Activated naive CD4-positive, alpha-beta T cell treated with anti-CD3 and anti-CD28 coated beads, Interleukin-2, amount 50 U/mL, for 24 hours (primary cell): ENCODE data around the gene DDX5.
A peak's percentile ranks its signal among the peaks of the same experiment; 100 is the strongest.

Experiments used
- H3K27ac Mint-ChIP-seq: one replicate; pipeline ENCODE4 v1.8.0; 2021; ENCODE audit warnings: mild to moderate bottlenecking, mixed read lengths
- H3K27me3 Mint-ChIP-seq: one replicate; pipeline ENCODE4 v1.8.0; 2021; ENCODE audit warnings: mixed read lengths
- H3K36me3 Mint-ChIP-seq: one replicate; pipeline ENCODE4 v1.8.0; 2021; ENCODE audit warnings: mixed read lengths
- H3K4me1 Mint-ChIP-seq: one replicate; pipeline ENCODE4 v1.8.0; 2021; ENCODE audit warnings: mixed read lengths
- H3K4me3 Mint-ChIP-seq: one replicate; pipeline ENCODE4 v1.8.0; 2021; ENCODE audit warnings: mild to moderate bottlenecking, mixed read lengths
- H3K9me3 Mint-ChIP-seq: one replicate; pipeline ENCODE4 v1.8.0; 2021; ENCODE audit warnings: mixed read lengths

DDX5 gene

DNA sequence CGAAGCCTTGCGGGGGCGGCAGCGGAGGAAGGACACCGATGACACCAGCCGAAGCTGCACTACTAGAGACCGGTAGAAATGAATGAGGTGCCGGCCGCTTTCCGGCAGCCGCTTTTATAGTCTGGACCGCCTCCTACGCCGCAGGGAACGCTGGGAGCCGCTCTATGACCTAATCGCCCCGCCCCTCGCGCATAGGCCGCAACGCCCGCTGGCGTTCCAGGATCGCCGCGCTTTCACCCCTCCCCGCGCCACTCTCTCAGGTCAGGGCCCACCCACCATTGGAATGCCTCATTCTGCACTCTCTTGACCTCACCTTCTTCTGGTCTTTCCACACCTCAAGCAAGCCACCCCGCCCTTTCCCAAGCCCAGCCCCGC is at the start of gene DDX5:
Gene DDX5, minus strand, starts transcription at position 89 of the 375 bp plus-strand sequence. CDS start 170 bp downstream, outside the sequence.
- H3K36me3 Mint-ChIP-seq: peaks cover 49% of the 10 kb centered on the region
- H3K27ac Mint-ChIP-seq: peak within 1 kb of the TSS; percentile 99
- H3K4me1 Mint-ChIP-seq: peaks cover 71% of the 10 kb centered on the region
- H3K4me3 Mint-ChIP-seq: peak within 1 kb of the TSS; percentile 95
- H3K9me3 Mint-ChIP-seq: no peaks in the 10 kb centered on the region
- no peaks in the 10 kb centered on the region for H3K27me3 Mint-ChIP-seq

DNA sequence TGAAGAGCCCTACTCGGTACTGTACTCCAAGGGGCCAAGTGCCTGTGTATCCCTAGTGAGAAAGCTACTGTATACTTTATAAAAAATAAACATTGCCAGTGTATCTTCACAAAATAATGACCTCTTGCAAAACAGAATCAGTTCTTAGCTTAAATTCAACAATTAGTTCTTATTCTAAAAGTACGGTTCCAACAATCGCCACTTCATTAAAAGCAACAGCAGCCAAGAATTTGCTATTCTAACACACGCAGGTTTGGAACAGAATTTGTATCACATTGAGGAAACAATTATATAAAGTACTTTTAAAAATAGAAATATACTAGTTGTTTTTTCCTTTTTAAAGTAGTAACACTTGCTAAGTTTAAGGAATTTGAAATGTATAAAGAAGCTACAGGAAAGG is 49.2 kb upstream of the DDX5 start:
- Mint-ChIP-seq H3K4me1 (no peaks in the 10 kb centered on the region), H3K27me3 (no peaks in the 10 kb centered on the region), H3K9me3 (no peaks in the 10 kb centered on the region), H3K27ac (no peak overlapping the region), H3K4me3 (no peak overlapping the region), H3K36me3 (peaks cover 12% of the 10 kb centered on the region)

DNA sequence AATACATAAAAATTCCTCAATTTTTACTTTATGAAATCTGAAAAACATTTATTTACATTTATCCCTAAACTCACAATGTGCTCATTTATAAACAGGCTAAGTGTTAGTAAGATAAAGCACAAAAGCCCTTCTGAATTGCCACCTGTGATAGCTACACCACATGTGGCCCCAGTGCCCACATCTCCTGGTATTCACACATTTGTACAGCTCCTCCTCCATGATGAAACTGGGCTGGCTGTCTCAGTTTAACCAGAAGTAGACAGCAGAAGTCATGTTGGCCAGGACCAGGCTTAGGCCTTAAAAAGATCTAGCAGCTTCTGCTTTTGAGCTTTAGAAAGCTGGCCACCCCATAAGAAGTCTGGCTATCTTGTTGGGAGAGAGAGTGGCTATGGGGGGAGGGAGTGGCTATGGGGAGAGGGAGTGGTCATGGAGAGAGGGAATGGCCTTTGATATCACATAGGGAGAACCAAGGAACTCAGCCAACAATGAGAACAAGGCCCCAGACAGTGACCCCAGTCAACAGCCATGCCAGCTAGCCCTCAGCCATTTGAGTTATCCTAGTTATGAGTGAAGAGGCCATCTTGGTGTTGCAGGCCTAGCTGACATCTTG is 48.0 kb upstream of the DDX5 start:
- no peaks in the 10 kb centered on the region for H3K9me3 Mint-ChIP-seq
- H3K27ac Mint-ChIP-seq: no peak overlapping the region
- no peak overlapping the region for H3K4me3 Mint-ChIP-seq
- H3K36me3 Mint-ChIP-seq: peaks cover 11% of the 10 kb centered on the region
- no peaks in the 10 kb centered on the region for H3K27me3 Mint-ChIP-seq
- H3K4me1 Mint-ChIP-seq: no peaks in the 10 kb centered on the region

DNA sequence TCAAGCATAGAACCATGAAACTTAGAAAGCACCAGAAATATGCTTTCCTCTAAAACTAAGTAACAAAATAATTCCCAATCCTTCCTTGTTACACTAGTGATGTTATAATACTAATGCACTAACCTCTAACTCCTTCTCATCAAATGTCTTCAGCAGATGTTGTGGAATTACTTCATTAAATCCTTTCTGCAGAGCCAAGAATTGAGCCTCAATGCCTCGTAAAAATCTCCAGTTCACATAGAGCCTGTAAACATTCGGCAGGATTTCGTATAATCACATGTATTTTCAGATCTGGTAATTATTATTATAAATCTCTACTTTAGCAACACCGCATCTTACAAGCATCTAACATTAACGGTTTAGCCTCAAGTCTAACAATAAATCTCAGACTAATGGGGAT is 45.4 kb upstream of the DDX5 start:
- Mint-ChIP-seq H3K27me3 (no peaks in the 10 kb centered on the region), H3K36me3 (peaks cover 13% of the 10 kb centered on the region), H3K4me1 (no peaks in the 10 kb centered on the region), H3K9me3 (no peaks in the 10 kb centered on the region), H3K27ac (peak overlapping the region; percentile 24), H3K4me3 (no peak overlapping the region)

DNA sequence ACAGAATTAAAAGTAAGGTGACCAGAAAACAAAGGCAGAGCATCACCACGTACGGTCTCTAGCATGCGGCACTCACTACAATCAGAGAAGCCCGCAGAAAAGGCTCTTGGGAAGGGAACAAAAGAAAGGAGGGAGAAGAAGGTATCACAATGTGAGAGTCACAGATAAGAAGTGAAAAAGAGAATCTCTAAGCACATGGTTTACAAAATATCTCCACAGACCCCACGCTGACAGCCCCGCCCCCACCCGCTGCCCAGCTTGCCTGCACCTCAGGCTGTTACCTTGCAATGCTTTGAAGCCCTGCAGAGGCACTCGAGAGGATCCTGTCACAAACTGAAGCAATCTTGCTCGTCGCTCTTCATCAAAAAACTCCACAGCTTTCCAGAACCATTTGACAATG is 41.2 kb upstream of the DDX5 start:
- Mint-ChIP-seq H3K4me3 (no peak overlapping the region), H3K9me3 (no peaks in the 10 kb centered on the region), H3K36me3 (peaks cover 7% of the 10 kb centered on the region), H3K27me3 (no peaks in the 10 kb centered on the region), H3K27ac (no peak overlapping the region), H3K4me1 (no peaks in the 10 kb centered on the region)

DNA sequence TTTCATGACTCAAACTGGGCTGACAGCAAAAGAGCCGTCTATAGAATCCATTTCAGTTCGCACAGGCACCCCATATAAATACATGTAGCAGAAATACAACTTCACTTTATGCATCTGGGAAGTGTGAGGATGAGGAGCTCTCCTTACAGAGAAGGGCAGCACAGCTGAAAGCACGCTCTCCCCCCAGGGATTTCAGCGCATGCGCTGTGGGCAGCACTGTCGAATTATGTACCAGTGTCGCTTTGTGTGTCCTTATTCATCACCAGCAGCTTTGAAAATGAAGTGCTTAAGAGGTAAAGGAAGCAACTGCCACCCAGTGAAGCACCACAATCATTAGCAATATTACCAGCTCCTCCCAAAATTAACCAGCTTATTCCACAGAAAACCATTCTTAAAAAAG is 40.6 kb upstream of the DDX5 start:
- no peak overlapping the region for H3K4me3 Mint-ChIP-seq
- H3K27ac Mint-ChIP-seq: peak overlapping the region; percentile 35
- H3K4me1 Mint-ChIP-seq: no peaks in the 10 kb centered on the region
- no peaks in the 10 kb centered on the region for H3K27me3 Mint-ChIP-seq
- H3K9me3 Mint-ChIP-seq: no peaks in the 10 kb centered on the region
- peaks cover 6% of the 10 kb centered on the region for H3K36me3 Mint-ChIP-seq

DNA sequence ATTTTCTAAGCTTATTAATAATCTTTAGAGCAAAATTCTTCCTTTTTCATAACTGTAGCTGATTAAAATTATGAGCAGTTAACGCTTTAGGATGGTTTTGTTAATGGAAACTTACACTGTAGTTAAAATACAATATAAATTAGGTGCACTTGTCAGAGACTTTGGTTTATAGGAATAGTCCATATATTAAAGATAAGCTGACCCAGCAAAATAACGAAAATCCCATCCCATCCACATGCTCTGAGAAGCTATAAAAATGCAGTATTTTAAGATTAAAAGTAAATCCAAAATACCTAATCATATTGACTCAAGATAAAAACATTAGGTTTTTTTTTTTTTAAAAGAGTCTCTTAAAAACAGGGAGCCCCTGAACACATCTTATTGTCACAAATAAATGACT is 38.7 kb upstream of the DDX5 start:
- Mint-ChIP-seq H3K27me3 (no peaks in the 10 kb centered on the region), H3K36me3 (peaks cover 6% of the 10 kb centered on the region), H3K9me3 (no peaks in the 10 kb centered on the region), H3K27ac (no peak overlapping the region), H3K4me3 (no peak overlapping the region), H3K4me1 (no peaks in the 10 kb centered on the region)

DNA sequence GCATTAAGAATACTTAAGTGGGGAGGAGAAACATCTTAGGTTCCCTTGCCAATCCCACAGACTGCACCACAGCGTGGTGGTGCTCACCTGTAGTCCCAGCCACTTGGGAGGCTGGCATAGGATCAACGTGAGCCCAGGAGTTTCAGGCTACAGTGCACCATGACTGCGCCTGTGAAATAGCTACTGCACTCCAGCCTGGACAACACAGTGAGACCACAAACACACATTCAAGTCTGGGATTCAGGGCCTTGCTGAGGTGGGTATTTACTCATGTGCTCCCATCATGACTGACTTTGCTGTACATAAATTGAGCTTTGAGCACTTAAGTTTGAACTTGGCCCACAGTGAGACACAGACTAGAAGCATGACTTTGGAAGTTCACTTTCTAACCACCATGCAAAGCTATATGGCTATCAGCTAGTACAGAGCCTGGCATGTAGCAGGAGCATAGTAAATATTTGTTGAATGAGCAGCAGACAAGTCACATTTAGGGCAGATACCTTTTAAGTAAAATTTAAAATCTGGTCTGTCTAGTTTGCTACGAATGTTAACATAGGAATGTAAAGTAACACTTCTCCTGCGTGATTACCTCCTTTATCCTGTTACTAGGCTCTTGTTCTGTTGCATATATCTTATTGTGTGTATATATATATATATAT is 34.2 kb upstream of the DDX5 start:
- H3K36me3 Mint-ChIP-seq: peaks cover 9% of the 10 kb centered on the region
- H3K27ac Mint-ChIP-seq: no peak overlapping the region
- no peaks in the 10 kb centered on the region for H3K27me3 Mint-ChIP-seq
- no peaks in the 10 kb centered on the region for H3K9me3 Mint-ChIP-seq
- no peak overlapping the region for H3K4me3 Mint-ChIP-seq
- H3K4me1 Mint-ChIP-seq: no peaks in the 10 kb centered on the region

DNA sequence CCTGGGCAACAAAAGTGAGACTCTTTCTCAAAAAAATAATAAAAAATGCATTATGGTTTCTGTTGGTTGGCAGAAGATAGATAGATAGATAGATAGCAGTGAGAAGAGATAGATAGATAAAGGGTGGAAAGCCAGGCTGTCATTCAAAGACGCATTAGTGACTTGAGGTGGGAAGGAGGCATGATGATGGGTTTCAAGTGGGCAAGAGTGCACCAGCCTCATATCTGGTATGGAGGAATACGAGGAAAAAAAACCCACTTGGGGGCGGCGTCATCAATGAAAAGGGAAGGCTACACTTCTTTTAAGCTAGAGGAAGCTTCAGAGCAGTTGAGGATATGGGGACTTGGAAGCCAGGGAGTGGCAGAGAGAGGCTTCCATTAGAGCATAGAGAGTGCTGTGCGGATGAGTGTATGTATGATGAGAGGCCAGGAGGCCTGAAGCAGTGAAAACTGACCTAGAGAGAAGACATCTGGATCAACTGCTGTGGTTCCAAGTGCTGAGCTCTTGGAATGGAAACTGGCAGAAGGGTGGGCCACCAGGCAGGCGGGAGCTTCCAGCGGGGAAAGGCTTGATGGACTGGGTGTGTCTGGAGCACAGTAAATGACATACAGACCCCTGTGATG is 32.5 kb upstream of the DDX5 start:
- Mint-ChIP-seq H3K27me3 (no peaks in the 10 kb centered on the region), H3K9me3 (no peaks in the 10 kb centered on the region), H3K36me3 (peaks cover 11% of the 10 kb centered on the region), H3K4me1 (no peaks in the 10 kb centered on the region), H3K4me3 (no peak overlapping the region), H3K27ac (peak overlapping the region; percentile 63)

DNA sequence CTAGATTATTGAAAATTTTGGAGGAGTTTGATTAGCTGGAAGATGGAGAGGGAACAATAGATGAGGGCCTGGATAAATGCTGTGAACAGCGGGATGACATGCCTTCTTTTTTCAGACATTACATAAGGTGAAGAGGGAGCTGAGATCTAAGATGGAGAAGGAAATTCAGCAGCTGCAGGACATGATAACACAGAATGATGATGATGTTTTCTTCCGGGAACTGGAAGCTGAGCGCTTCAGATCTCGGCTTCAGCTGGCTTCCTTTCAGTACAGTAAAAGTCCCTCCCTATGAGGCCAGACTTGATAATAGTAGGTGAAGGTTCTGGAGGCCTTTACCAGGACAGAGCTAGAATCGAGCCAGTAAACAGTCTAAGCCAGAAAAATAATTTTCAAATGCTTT is 31.4 kb upstream of the DDX5 start:
- Mint-ChIP-seq H3K27me3 (no peaks in the 10 kb centered on the region), H3K9me3 (no peaks in the 10 kb centered on the region), H3K36me3 (peaks cover 13% of the 10 kb centered on the region), H3K27ac (peak overlapping the region; percentile 71), H3K4me3 (no peak overlapping the region), H3K4me1 (no peaks in the 10 kb centered on the region)

DNA sequence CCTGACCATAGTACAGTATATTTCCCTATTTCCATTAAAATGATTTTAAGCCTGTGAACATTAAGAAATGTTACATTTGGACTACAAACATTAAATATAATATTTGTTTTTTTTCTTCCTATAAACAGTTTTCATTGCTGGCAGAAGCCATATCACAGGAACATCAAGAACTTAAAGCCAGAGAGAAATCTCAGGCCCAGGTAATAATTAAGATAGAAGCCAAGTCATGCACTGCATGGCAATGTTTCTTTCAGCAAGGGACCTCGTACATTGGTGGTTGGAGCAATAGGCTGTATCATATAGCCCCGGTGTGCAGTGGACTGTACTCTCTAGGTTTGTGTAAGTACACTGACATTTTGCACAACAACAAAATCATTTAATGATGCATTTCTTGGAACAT is 30.8 kb upstream of the DDX5 start:
- H3K4me3 Mint-ChIP-seq: no peak overlapping the region
- no peaks in the 10 kb centered on the region for H3K4me1 Mint-ChIP-seq
- H3K36me3 Mint-ChIP-seq: peaks cover 13% of the 10 kb centered on the region
- H3K9me3 Mint-ChIP-seq: no peaks in the 10 kb centered on the region
- no peaks in the 10 kb centered on the region for H3K27me3 Mint-ChIP-seq
- peak overlapping the region; percentile 71 for H3K27ac Mint-ChIP-seq

DNA sequence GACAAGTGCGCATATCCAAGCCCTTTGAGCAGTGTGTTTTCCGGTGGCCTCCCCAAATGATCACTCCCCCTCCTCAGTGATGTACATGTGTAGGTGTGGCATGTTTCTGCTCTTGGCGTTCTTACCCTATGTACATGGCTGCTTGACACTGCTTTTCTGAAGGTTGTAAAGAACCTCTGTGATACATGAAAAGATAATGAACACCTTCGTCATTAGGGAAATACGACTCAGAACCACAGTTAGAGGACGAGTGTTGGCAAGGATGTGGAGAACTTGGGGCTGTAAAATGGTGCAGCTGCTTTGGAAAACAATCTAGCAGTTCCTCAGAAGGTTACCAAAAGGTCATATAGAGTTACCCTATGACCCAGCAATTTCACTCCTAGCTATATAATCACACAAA is 29.3 kb upstream of the DDX5 start:
- no peaks in the 10 kb centered on the region for H3K27me3 Mint-ChIP-seq
- no peaks in the 10 kb centered on the region for H3K9me3 Mint-ChIP-seq
- no peak overlapping the region for H3K4me3 Mint-ChIP-seq
- no peak overlapping the region for H3K27ac Mint-ChIP-seq
- no peaks in the 10 kb centered on the region for H3K4me1 Mint-ChIP-seq
- H3K36me3 Mint-ChIP-seq: peaks cover 16% of the 10 kb centered on the region

DNA sequence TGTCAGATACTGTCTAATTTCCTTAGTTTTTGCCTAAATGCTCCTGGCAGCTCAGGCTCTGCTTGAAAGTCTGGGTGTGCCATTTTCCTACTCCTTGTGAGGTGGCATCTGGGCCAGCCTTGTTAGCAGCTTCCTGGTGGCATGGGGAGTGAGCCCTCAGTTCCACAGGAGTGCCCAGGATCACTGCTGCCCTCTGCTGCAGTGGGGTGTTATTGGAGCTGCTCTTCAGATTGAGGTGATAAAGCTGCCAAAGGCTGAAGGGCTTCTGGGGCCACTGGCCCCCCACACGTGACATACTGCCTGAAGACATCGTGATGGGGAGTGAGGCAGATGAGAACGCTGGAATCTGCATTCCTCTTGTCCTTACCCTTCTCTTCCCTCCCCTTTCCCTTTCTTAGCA is 28.1 kb upstream of the DDX5 start:
- no peaks in the 10 kb centered on the region for H3K27me3 Mint-ChIP-seq
- H3K9me3 Mint-ChIP-seq: no peaks in the 10 kb centered on the region
- H3K4me1 Mint-ChIP-seq: no peaks in the 10 kb centered on the region
- no peak overlapping the region for H3K4me3 Mint-ChIP-seq
- no peak overlapping the region for H3K27ac Mint-ChIP-seq
- peaks cover 21% of the 10 kb centered on the region for H3K36me3 Mint-ChIP-seq

DNA sequence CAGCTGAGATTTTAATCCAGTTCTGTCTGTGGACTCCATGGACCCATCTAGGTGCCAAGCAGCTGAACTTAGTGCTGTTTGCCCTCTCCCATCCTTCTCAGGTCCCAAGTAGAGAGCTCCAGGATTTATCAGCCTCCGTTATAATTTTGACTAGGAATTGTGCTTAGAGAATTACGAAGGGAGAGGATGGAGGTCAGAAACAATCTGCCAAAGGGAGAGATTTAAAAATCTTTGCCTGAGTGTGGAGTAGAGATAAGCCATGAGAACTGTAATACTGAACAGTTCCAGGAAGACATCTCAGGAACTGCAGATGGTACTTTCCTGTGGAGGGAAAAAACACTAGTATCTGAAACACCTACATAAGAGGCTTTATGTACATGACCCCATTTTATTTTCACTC is 27.7 kb upstream of the DDX5 start:
- H3K9me3 Mint-ChIP-seq: no peaks in the 10 kb centered on the region
- peaks cover 21% of the 10 kb centered on the region for H3K36me3 Mint-ChIP-seq
- H3K4me3 Mint-ChIP-seq: no peak overlapping the region
- no peaks in the 10 kb centered on the region for H3K4me1 Mint-ChIP-seq
- H3K27me3 Mint-ChIP-seq: no peaks in the 10 kb centered on the region
- peak overlapping the region; percentile 2 for H3K27ac Mint-ChIP-seq

DNA sequence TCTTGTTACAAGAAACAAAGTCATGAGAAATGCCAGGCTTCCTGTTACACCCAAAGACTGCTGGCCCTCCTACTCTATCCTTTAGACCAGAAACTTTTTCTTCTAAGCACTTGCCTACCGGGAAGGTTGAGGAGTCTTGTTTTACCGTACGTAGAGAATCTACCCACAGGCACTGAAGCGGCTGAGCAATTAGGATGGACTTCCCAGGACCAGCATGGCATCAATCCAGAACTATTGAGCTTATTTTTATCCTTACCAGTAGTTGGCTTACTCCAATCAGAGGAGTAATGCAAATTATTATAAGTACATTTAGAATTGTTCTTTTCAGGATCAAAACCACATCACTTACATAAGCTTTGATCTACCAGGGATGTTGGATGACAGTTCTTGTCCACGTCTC is 26.3 kb upstream of the DDX5 start:
- no peaks in the 10 kb centered on the region for H3K27me3 Mint-ChIP-seq
- H3K9me3 Mint-ChIP-seq: no peaks in the 10 kb centered on the region
- no peak overlapping the region for H3K4me3 Mint-ChIP-seq
- no peak overlapping the region for H3K27ac Mint-ChIP-seq
- no peaks in the 10 kb centered on the region for H3K4me1 Mint-ChIP-seq
- peaks cover 24% of the 10 kb centered on the region for H3K36me3 Mint-ChIP-seq

DNA sequence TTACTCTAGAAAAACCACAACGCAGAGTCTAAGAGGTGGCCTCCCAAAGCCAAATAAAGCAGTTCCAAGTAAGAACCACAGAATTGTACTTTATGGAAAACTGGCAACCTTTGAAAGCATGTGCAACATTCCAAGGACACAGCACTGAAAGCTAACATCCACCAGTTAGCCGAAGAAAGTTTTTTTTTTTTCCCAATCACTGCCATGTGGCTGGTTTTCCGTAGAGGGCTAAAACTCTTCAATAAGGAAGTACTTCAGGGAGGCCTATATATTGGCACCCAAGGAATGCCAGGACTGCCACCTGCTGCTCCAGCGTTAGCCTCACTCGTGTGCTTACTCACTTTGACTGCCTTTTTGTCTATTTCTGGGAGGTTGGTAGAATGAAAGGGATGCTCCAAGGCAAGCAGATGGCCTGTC is 25.9 kb upstream of the DDX5 start:
- peaks cover 22% of the 10 kb centered on the region for H3K36me3 Mint-ChIP-seq
- no peaks in the 10 kb centered on the region for H3K4me1 Mint-ChIP-seq
- peak overlapping the region; percentile 30 for H3K27ac Mint-ChIP-seq
- no peaks in the 10 kb centered on the region for H3K9me3 Mint-ChIP-seq
- no peaks in the 10 kb centered on the region for H3K27me3 Mint-ChIP-seq
- H3K4me3 Mint-ChIP-seq: no peak overlapping the region
